Gastrocnemius medialis (tissue), 4 donors: Measurements from ENCODE around the gene TAF1D. TPM values are rescaled to one million over a fixed set of nuclear protein-coding genes. Genes with fewer than 3 reads are reported as not detected.

Experiments used
- ATAC-seq, 2 donors: fragments of 150-250 bp; one replicate each; pipeline ENCODE4 v1.9.1; 2016
- DNase-seq, 2 donors: peaks; one replicate each; pipeline ENCODE4 v3.0.0-alpha.2; 2019
- H3K27ac ChIP-seq, 4 donors: fragments of 200-600 bp; sonication (generic); 1 replicate in 1 of 4; 2 replicates in 3 of 4; pipeline ENCODE4 v1.5.1; 2016 to 2018; ENCODE audit warnings: mild to moderate bottlenecking in 2 of 4, moderate library complexity in 1 of 4
- H3K27me3 ChIP-seq, 3 donors: fragments of 200-600 bp; sonication (generic) in 2 of 3; 1 replicate in 1 of 3; 2 replicates in 2 of 3; pipeline versions ENCODE4 v1.5.1 to v1.6.0; 2016 to 2019; ENCODE audit warnings: mild to moderate bottlenecking in 1 of 3, moderate library complexity in 1 of 3
- H3K36me3 ChIP-seq, 2 donors: fragments of 200-600 bp; sonication (generic) in 1 of 2; one replicate each; pipeline ENCODE4 v1.5.1; 2017 to 2018
- H3K4me1 ChIP-seq, 2 donors: fragments of 200-600 bp; sonication (generic) in 1 of 2; one replicate each; pipeline ENCODE4 v1.5.1; 2016 to 2017; ENCODE audit warnings: mild to moderate bottlenecking in 2 of 2
- H3K4me3 ChIP-seq, 4 donors: fragments of 200-600 bp; sonication (generic) in 3 of 4; 1 replicate in 1 of 4; 2 replicates in 3 of 4; pipeline ENCODE4 v1.5.1; 2016 to 2019; ENCODE audit warnings: mild to moderate bottlenecking in 2 of 4
- H3K9me3 ChIP-seq, 3 donors: fragments of 200-600 bp; sonication (generic) in 2 of 3; 1 replicate in 1 of 3; 2 replicates in 2 of 3; pipeline ENCODE4 v1.5.1; 2016 to 2019
- POLR2A ChIP-seq, 2 donors: fragments of 450-650 bp; IDR thresholded peaks; one replicate each; pipeline ENCODE4 v1.6.1; 2017; ENCODE audit warnings: antibody characterized with exemption in 2 of 2, mild to moderate bottlenecking in 2 of 2, moderate library complexity in 2 of 2
- in situ Hi-C, 4 donors: fragments of 200-750 bp; cut with MboI; loops; one replicate each; pipeline versions ENCODE4 v1.15.0 to v1.8.0; 2017; ENCODE audit warnings: low sequenced_read_pairs in 4 of 4
- intact Hi-C: fragments of 100-400 bp; cut with DNase I; formaldehyde crosslinking; loops from one replicate; pipeline ENCODE4 v1.15.1; 2023; ENCODE audit warnings: low total_unique reads
- total RNA-seq, 4 donors: library from RNA; depleted of rRNA; stranded (reverse); fragments of >200 nt; gene quantifications; one replicate each; pipeline versions ENCODE4 v1.1.0 to v1.2.3, GENCODE V29; 2016
- TF ChIP-seq, protein P1 (sequence below), 5 experiments: fragments of 450-650 bp in 3 of 5; fragments of 200-600 bp in 2 of 5; sonication (generic) in 2 of 5; IDR thresholded peaks in 4 of 5; conservative IDR thresholded peaks in 1 of 5; 1 replicate in 4 of 5; 2 replicates in 1 of 5; pipeline ENCODE4 v1.5.1; 2016 to 2019; ENCODE audit warnings: antibody characterized with exemption in 5 of 5, mild to moderate bottlenecking in 3 of 5, moderate library complexity in 3 of 5

Gene TAF1D
- total RNA-seq, 4 donors from 2014 or later, result 42.6 to 85.5 (median 55.0) TPM

- ATAC-seq (no peak), DNase-seq (no peak)
- H3K4me3 ChIP-seq, result no peak overlapping the region
- intact Hi-C loops (no loop called here), in situ Hi-C loops (no loop called here)
- H3K9me3 ChIP-seq, result no peaks in the 10 kb centered on the region
- no peaks in the 10 kb centered on the region for H3K4me1 ChIP-seq
- TF ChIP-seq, protein P1, sequence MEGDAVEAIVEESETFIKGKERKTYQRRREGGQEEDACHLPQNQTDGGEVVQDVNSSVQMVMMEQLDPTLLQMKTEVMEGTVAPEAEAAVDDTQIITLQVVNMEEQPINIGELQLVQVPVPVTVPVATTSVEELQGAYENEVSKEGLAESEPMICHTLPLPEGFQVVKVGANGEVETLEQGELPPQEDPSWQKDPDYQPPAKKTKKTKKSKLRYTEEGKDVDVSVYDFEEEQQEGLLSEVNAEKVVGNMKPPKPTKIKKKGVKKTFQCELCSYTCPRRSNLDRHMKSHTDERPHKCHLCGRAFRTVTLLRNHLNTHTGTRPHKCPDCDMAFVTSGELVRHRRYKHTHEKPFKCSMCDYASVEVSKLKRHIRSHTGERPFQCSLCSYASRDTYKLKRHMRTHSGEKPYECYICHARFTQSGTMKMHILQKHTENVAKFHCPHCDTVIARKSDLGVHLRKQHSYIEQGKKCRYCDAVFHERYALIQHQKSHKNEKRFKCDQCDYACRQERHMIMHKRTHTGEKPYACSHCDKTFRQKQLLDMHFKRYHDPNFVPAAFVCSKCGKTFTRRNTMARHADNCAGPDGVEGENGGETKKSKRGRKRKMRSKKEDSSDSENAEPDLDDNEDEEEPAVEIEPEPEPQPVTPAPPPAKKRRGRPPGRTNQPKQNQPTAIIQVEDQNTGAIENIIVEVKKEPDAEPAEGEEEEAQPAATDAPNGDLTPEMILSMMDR (IDR thresholded peaks at IDR 0.05 in 4 of 5, conservative IDR thresholded peaks at IDR 0.05 in 1 of 5), result no peak
- TF ChIP-seq POLR2A (IDR thresholded peaks at IDR 0.05), result no peak
- H3K27me3 ChIP-seq, result no peaks in the 10 kb centered on the region
- H3K27ac ChIP-seq, result no peak overlapping the region
- no peaks in the 10 kb centered on the region for H3K36me3 ChIP-seq
These were observed 25.4 kb downstream of the TAF1D start for GRCh38 chr11:93715797-93716396.

GRCh38 chr11:93712678-93713077, 28.6 kb downstream of the TAF1D start:
- H3K36me3 ChIP-seq, result peaks cover 0 to 29% of the 10 kb centered on the region in 2 donors
- no peak overlapping the region for H3K27ac ChIP-seq
- H3K9me3 ChIP-seq, result no peaks in the 10 kb centered on the region
- H3K4me1 ChIP-seq, result no peaks in the 10 kb centered on the region
- TF ChIP-seq POLR2A (IDR thresholded peaks at IDR 0.05), result no peak
- TF ChIP-seq, protein P1 (IDR thresholded peaks at IDR 0.05 in 4 of 5, conservative IDR thresholded peaks at IDR 0.05 in 1 of 5), result no peak
- in situ Hi-C loops, result no loop called here
- no peak for ATAC-seq
- DNase-seq, result no peak
- H3K27me3 ChIP-seq, result no peaks in the 10 kb centered on the region
- intact Hi-C loops, result no loop called here
- no peak overlapping the region for H3K4me3 ChIP-seq

- ATAC-seq, result no peak
- TF ChIP-seq POLR2A (IDR thresholded peaks at IDR 0.05), result no peak
- TF ChIP-seq, protein P1 (IDR thresholded peaks at IDR 0.05 in 4 of 5, conservative IDR thresholded peaks at IDR 0.05 in 1 of 5), result no peak
- Histone ChIP-seq H3K9me3 (no peaks in the 10 kb centered on the region), H3K4me1 (no peaks in the 10 kb centered on the region), H3K4me3 (no peak overlapping the region), H3K27me3 (no peaks in the 10 kb centered on the region), H3K27ac (no peak overlapping the region), H3K36me3 (peaks cover 0 to 49% of the 10 kb centered on the region in 2 donors)
- intact Hi-C loops, result no loop called here
- in situ Hi-C loops, result no loop called here
- DNase-seq, result no peak
These were observed 31.1 kb downstream of the TAF1D start for GRCh38 chr11:93710239-93710638.

DNA sequence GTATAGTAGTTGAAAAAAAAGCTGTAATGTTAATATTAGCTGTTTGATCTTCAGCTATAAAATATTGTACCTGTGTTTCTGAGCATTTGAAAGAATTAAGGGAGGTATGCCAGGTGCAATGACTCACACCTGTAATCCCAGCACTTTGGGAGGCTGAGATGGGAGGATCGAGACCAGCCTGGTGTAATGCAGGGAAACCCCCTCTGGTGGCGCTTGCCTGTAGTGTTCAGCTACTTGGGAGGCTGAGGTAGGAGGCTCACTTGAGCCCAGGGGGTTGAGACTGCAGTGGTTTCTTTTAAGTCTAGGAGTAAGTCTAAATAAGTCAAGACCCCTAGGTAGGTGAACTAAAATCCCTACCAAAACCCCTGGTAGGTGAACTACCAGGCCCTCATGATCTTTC, 37.1 kb downstream of the TAF1D start:
- H3K4me1 ChIP-seq, result no peaks in the 10 kb centered on the region
- in situ Hi-C loops, result no loop called here
- no peaks in the 10 kb centered on the region for H3K27me3 ChIP-seq
- H3K9me3 ChIP-seq, result no peaks in the 10 kb centered on the region
- ATAC-seq, result no peak
- TF ChIP-seq, protein P1 (IDR thresholded peaks at IDR 0.05 in 4 of 5, conservative IDR thresholded peaks at IDR 0.05 in 1 of 5), result no peak
- no peak for TF ChIP-seq POLR2A (IDR thresholded peaks at IDR 0.05)
- peaks cover 0 to 78% of the 10 kb centered on the region in 2 donors for H3K36me3 ChIP-seq
- H3K4me3 ChIP-seq, result no peak overlapping the region
- intact Hi-C loops, result no loop called here
- no peak for DNase-seq
- no peak overlapping the region for H3K27ac ChIP-seq

- Histone ChIP-seq H3K9me3 (no peaks in the 10 kb centered on the region), H3K27ac (no peak overlapping the region), H3K36me3 (peaks cover 7 to 78% of the 10 kb centered on the region in 2 donors), H3K4me3 (no peak overlapping the region), H3K4me1 (no peaks in the 10 kb centered on the region), H3K27me3 (no peaks in the 10 kb centered on the region)
- in situ Hi-C loops (no loop called here), intact Hi-C loops (no loop called here)
- DNase-seq, result no peak
- no peak for TF ChIP-seq POLR2A (IDR thresholded peaks at IDR 0.05)
- TF ChIP-seq, protein P1 (IDR thresholded peaks at IDR 0.05 in 4 of 5, conservative IDR thresholded peaks at IDR 0.05 in 1 of 5), result no peak
- no peak for ATAC-seq
These were observed 40.5 kb downstream of the TAF1D start for GRCh38 chr11:93700830-93701229.
